Measurements from ENCODE around the gene KBTBD8. TPM values are rescaled to one million over a fixed set of nuclear protein-coding genes. Genes with fewer than 3 reads are reported as not detected.

Gene KBTBD8
- total and polyA plus RNA-seq, 9 of the 15 experiments (the other 6 are each of a cell fraction or from before 2014, with no cell fraction given), result 2.7 to 9.1 (median 5.6) TPM

DNA sequence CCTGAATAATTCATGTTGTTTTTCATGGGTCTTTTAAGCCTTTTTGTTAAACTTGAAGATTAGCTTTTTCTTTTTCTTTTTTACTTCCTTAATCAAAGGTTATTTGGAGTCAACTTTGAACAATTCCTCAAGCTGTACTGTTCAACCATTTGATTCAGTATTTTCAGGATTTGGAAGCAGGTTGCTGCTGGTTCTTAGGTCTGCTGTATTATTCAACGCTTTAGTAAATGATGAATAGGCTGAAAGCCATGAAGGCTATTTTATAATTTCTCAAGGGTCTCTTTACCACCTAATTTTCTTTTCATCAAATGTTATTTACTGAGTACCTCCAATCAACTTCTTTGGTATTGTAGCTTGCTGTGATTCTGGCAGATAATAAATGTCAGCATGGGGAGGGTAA is 45.8 kb upstream of the KBTBD8 start:
- Histone ChIP-seq H2AFZ (ENCODE audit: low read depth, low read length) (no peak overlapping the region), H3K4me3 (no peak overlapping the region), H3K9me3 (replicated peaks; ENCODE audit: control insufficient read depth, insufficient read depth, low read depth, low read length) (no peaks in the 10 kb centered on the region), H3K4me1 (replicated peaks in 1 of 2; ENCODE audit: control insufficient read depth in 2 of 2, insufficient read depth in 2 of 2, low read length in 2 of 2) (no peaks in the 10 kb centered on the region), H3K79me2 (ENCODE audit: control insufficient read depth, insufficient read depth, low read length) (no peaks in the 10 kb centered on the region), H3K9me1 (ENCODE audit: control insufficient read depth, insufficient read depth, low read length) (no peaks in the 10 kb centered on the region), H4K20me1 (replicated peaks; ENCODE audit: control insufficient read depth, insufficient read depth, low read length) (no peaks in the 10 kb centered on the region), H3K4me2 (ENCODE audit: insufficient read depth, low read length) (no peak overlapping the region), H3K27me3 (ENCODE audit: control insufficient read depth in 2 of 2, insufficient read depth in 2 of 2, low read length in 2 of 2) (peaks cover 0 to 2% of the 10 kb centered on the region in 2 experiments; a peak in 3 of 5 replicates), H3K27ac (ENCODE audit: extremely low read depth, low read depth, low read length) (no peak overlapping the region), H3K9ac (ENCODE audit: insufficient read depth in 1 of 2, low read depth in 2 of 2, low read length in 2 of 2) (no peak overlapping the region), H3K36me3 (ENCODE audit: control insufficient read depth, insufficient read depth, low read length) (no peaks in the 10 kb centered on the region)
- ChIA-PET POLR2A (no interaction called here), CTCF (ENCODE audit: low intra/inter-chr PET ratio) (no interaction called here)
- BruUV-seq (replicated peaks), result no TSS peak
- intact Hi-C loops (cut with micrococcal nuclease), result no loop called here
- FAIRE-seq (no peak), ATAC-seq (no peak), DNase-seq (ENCODE audit: extremely low read depth in 1 of 4, low spot score in 3 of 4) (no peak)
- in situ Hi-C loops (cut with MboI), result no loop called here
- TF ChIP-seq ZNF644 (tag; IDR thresholded peaks at IDR 0.05; ENCODE audit: low read depth) (no peak), TOE1 (IDR thresholded peaks at IDR 0.05; ENCODE audit: borderline replicate concordance) (no peak), TOE1 (CRISPR knock-in tag; IDR thresholded peaks at IDR 0.05; ENCODE audit: borderline replicate concordance, low read depth) (no peak), STAT6 (CRISPR knock-in tag; IDR thresholded peaks at IDR 0.05) (no peak), ELK1 (CRISPR knock-in tag; IDR thresholded peaks at IDR 0.05) (no peak), ZNF696 (CRISPR knock-in tag; conservative IDR thresholded peaks at IDR 0.05) (no peak), GABPB2 (CRISPR knock-in tag; conservative IDR thresholded peaks at IDR 0.05) (no peak)
- TF ChIP-seq, protein P1, sequence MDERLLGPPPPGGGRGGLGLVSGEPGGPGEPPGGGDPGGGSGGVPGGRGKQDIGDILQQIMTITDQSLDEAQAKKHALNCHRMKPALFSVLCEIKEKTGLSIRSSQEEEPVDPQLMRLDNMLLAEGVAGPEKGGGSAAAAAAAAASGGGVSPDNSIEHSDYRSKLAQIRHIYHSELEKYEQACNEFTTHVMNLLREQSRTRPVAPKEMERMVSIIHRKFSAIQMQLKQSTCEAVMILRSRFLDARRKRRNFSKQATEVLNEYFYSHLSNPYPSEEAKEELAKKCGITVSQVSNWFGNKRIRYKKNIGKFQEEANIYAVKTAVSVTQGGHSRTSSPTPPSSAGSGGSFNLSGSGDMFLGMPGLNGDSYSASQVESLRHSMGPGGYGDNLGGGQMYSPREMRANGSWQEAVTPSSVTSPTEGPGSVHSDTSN (CRISPR knock-in tag; IDR thresholded peaks at IDR 0.05; ENCODE audit: low read depth), result no peak
- TF ChIP-seq, protein P1 (tag; conservative IDR thresholded peaks at IDR 0.05; ENCODE audit: low read depth), result no peak
- TF ChIP-seq, protein P2, sequence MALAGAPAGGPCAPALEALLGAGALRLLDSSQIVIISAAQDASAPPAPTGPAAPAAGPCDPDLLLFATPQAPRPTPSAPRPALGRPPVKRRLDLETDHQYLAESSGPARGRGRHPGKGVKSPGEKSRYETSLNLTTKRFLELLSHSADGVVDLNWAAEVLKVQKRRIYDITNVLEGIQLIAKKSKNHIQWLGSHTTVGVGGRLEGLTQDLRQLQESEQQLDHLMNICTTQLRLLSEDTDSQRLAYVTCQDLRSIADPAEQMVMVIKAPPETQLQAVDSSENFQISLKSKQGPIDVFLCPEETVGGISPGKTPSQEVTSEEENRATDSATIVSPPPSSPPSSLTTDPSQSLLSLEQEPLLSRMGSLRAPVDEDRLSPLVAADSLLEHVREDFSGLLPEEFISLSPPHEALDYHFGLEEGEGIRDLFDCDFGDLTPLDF (CRISPR knock-in tag; IDR thresholded peaks at IDR 0.05), result no peak
- TF ChIP-seq, protein P3, sequence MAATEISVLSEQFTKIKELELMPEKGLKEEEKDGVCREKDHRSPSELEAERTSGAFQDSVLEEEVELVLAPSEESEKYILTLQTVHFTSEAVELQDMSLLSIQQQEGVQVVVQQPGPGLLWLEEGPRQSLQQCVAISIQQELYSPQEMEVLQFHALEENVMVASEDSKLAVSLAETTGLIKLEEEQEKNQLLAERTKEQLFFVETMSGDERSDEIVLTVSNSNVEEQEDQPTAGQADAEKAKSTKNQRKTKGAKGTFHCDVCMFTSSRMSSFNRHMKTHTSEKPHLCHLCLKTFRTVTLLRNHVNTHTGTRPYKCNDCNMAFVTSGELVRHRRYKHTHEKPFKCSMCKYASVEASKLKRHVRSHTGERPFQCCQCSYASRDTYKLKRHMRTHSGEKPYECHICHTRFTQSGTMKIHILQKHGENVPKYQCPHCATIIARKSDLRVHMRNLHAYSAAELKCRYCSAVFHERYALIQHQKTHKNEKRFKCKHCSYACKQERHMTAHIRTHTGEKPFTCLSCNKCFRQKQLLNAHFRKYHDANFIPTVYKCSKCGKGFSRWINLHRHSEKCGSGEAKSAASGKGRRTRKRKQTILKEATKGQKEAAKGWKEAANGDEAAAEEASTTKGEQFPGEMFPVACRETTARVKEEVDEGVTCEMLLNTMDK (IDR thresholded peaks at IDR 0.05; ENCODE audit: borderline replicate concordance, insufficient read depth, low read depth, low read length, poor library complexity, severe bottlenecking), result no peak
- whole genome bisulfite sequencing (ENCODE audit: insufficient coverage, low coverage, missing lambda C conversion rate), result 0% methylated on average over 1 of the region's 1 CpG
